Measurements from ENCODE around the gene IL31. TPM values are rescaled to one million over a fixed set of nuclear protein-coding genes. Genes with fewer than 3 reads are reported as not detected.
"Not testable (repeated sequence)": the region's sequence is repeated elsewhere in the genome, so short reads cannot be mapped to it uniquely, and the experiment has no call there.

IL31 gene
- total RNA-seq, 1 donor from 2014 or later, result not detected

DNA sequence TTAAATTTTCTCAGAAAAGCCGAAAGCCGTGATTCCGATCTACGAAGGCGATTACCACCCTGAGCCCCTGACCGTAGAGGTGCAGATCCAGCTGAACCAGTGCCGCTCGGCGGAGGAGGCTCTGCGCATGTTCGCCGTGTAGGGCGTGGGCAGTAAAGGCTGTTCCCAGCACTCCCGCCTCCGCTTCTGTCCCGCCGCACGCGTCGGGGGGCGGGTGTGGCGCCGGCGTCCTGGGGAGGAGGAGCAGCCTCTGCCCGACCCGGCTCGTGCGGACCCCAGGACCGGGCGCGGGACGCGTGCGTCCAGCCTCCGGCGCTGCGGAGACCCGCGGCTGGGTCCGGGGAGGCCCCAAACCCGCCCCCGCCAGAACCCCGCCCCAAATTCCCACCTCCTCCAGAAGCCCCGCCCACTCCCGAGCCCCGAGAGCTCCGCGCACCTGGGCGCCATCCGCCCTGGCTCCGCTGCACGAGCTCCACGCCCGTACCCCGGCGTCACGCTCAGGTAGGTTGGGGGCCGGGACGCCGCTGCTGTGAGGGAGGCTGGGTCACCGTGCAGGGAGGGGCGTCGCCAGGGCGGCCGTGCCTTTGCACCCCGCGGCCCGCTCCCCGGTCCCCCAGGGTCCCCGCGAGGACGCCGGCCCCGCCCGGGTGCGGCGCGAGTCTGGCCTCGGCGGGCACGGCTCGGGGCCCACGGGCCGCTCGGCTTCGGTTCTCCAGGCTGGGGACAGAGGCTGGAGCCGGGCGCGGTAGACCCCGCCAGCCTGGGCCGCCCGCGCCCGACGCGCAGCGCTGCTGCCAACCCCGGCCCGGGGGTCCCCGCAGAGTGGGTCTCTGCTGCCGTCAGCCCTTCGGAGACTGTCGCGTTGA, 29.5 kb upstream of the IL31 start, which contains the start of gene B3GNT4:
Gene B3GNT4, plus strand, starts transcription at position 409 of the 866 bp plus-strand sequence. CDS start 910 bp downstream, outside the sequence.
- H3K27me3 Mint-ChIP-seq (ENCODE audit: low read depth), result peaks cover 56% of the 10 kb centered on the region

GRCh38 chr12:122202811-122203210, 28.8 kb upstream of the IL31 start:
- Mint-ChIP-seq H3K27me3 (ENCODE audit: low read depth) (peaks cover 56% of the 10 kb centered on the region), H3K4me3 (peak overlapping the region; percentile 73), H3K36me3 (peaks cover 11% of the 10 kb centered on the region)
- not testable (repeated sequence) for H3K27ac Mint-ChIP-seq; H3K9me3 Mint-ChIP-seq; DNase-seq (ENCODE audit: low spot score in 2 of 2, unreplicated experiment in 2 of 2); H3K4me1 Mint-ChIP-seq

More for the DNA sequence above, 29.5 kb upstream of the IL31 start, which contains the start of gene B3GNT4:
- Mint-ChIP-seq H3K36me3 (peaks cover 15% of the 10 kb centered on the region), H3K27ac (no peak within 1 kb of the TSS), H3K4me3 (peak within 1 kb of the TSS; percentile 73), H3K4me1 (peaks cover 5% of the 10 kb centered on the region), H3K9me3 (no peaks in the 10 kb centered on the region)
- TF ChIP-seq CTCF (IDR thresholded peaks at IDR 0.05; ENCODE audit: unreplicated experiment), result no peak
- peak in 1 of 2 experiments; percentile 67 for DNase-seq (ENCODE audit: low spot score in 2 of 2, unreplicated experiment in 2 of 2)

DNA sequence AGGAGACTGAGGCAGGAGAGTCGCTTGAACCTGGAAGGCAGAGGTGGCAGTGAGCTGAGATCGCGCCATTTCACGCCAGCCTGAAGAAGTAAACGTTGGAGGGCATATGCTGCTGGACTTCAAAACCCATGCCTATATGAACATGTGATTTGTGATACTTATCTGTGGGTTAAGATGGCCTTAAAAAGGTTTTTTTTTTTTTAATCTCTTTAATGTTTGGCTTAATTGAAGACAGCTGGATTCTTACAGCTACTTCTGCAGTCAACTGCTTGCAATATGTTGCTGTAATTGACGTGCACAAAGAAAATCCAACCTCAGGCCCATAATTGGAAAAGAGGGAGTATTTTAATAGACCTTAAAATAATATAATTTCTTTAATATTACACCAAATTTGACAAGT, 28.0 kb upstream of the IL31 start:
- Mint-ChIP-seq H3K9me3 (no peaks in the 10 kb centered on the region), H3K4me1 (peaks cover 5% of the 10 kb centered on the region), H3K4me3 (no peak overlapping the region), H3K36me3 (peaks cover 5% of the 10 kb centered on the region), H3K27me3 (ENCODE audit: low read depth) (peaks cover 56% of the 10 kb centered on the region), H3K27ac (no peak overlapping the region)
- DNase-seq (ENCODE audit: low spot score in 2 of 2, unreplicated experiment in 2 of 2), result no peak
- no peak for TF ChIP-seq CTCF (IDR thresholded peaks at IDR 0.05; ENCODE audit: unreplicated experiment)

GRCh38 chr12:122201381-122201780, 27.4 kb upstream of the IL31 start:
- no peak for DNase-seq (ENCODE audit: low spot score in 2 of 2, unreplicated experiment in 2 of 2)
- H3K27ac Mint-ChIP-seq, result no peak overlapping the region
- H3K36me3 Mint-ChIP-seq, result peaks cover under 1% of the 10 kb centered on the region
- H3K27me3 Mint-ChIP-seq (ENCODE audit: low read depth), result peaks cover 51% of the 10 kb centered on the region
- no peak for TF ChIP-seq CTCF (IDR thresholded peaks at IDR 0.05; ENCODE audit: unreplicated experiment)
- peak overlapping the region; percentile 34 for H3K4me3 Mint-ChIP-seq
- H3K4me1 Mint-ChIP-seq, result peaks cover 5% of the 10 kb centered on the region
- no peaks in the 10 kb centered on the region for H3K9me3 Mint-ChIP-seq

DNA sequence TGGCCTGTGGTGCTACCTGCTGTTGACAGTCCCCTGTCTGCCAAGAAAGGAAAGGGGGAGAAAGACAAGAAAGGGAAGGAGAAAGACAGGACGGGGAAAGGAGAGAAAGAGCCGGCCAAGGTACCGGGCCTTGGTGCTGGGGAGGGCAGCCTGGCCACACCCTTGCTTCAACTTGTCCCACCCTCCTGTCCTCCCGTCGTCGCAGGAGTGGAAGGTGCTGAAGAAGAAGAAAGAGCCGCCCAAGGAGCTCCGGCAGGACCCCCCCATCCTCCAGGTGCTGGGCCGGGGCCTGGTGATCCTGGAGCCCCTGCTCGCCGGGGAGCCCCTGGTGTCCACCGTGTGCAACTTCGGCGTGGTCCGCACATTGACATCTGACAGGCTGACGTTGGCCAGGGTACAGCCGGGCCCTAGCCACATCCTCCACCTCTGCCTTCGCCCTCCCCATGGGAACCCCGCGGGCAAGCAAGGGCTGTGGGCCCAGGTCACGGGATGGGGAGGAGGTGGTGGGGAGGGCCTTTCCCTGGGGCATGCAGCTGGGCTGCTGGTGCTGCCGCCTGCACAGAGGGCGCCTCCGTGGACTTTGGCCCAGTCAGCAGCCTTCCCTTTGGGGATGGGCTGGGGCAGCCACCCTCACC, 26.6 kb upstream of the IL31 start:
- Mint-ChIP-seq H3K27me3 (ENCODE audit: low read depth) (peaks cover 47% of the 10 kb centered on the region), H3K4me3 (no peak overlapping the region), H3K36me3 (peaks cover 2% of the 10 kb centered on the region), H3K9me3 (peaks cover 5% of the 10 kb centered on the region), H3K27ac (no peak overlapping the region), H3K4me1 (peaks cover 5% of the 10 kb centered on the region)
- no peak for DNase-seq (ENCODE audit: low spot score in 2 of 2, unreplicated experiment in 2 of 2)
- no peak for TF ChIP-seq CTCF (IDR thresholded peaks at IDR 0.05; ENCODE audit: unreplicated experiment)

All from mesothelial cell of epicardium (in vitro differentiated cells).